Peyer's patch (tissue), 4 donors: ENCODE measurements around the gene MXRA8. TPM values are rescaled to one million over a fixed set of nuclear protein-coding genes. Genes with fewer than 3 reads are reported as not detected.
"Not testable (repeated sequence)": the region's sequence is repeated elsewhere in the genome, so short reads cannot be mapped to it uniquely, and the experiment has no call there.

ENCODE experiments used
- DNase-seq, 3 donors: peaks; one replicate each; pipeline ENCODE4 v3.0.0-alpha.2; 2017 to 2019
- H3K27ac ChIP-seq, 4 donors: fragments of 200-600 bp; sonication (generic); one replicate each; pipeline ENCODE4 v1.5.1; 2016 to 2019
- H3K27me3 ChIP-seq, 2 donors: fragments of 200-600 bp; sonication (generic); one replicate each; pipeline ENCODE4 v1.5.1; 2019
- H3K36me3 ChIP-seq, 3 donors: fragments of 200-600 bp; sonication (generic); one replicate each; pipeline ENCODE4 v1.5.1; 2016 to 2019
- H3K4me1 ChIP-seq, 4 donors: fragments of 200-600 bp; sonication (generic); one replicate each; pipeline ENCODE4 v1.5.1; 2016 to 2019
- H3K4me3 ChIP-seq, 4 donors: fragments of 200-600 bp; sonication (generic); 1 replicate in 3 of 4; 2 replicates in 1 of 4; pipeline ENCODE4 v1.5.1; 2016 to 2019; ENCODE audit warnings: mild to moderate bottlenecking in 1 of 4
- H3K9me3 ChIP-seq, 4 donors: fragments of 200-600 bp; sonication (generic); one replicate each; pipeline ENCODE4 v1.5.1; 2016 to 2019; ENCODE audit warnings: mild to moderate bottlenecking in 1 of 4
- CTCF ChIP-seq, 6 experiments: fragments of 450-650 bp in 4 of 6; fragments of 200-600 bp in 2 of 6; sonication (generic) in 1 of 6; IDR thresholded peaks; one replicate each; pipeline ENCODE4 v1.5.1; 2017 to 2019; ENCODE audit warnings: antibody characterized with exemption in 6 of 6, mild to moderate bottlenecking in 3 of 6, moderate library complexity in 1 of 6
- POLR2A ChIP-seq, 2 donors: fragments of 450-650 bp; IDR thresholded peaks; one replicate each; pipeline ENCODE4 v1.5.1; 2017; ENCODE audit warnings: antibody characterized with exemption in 2 of 2, mild to moderate bottlenecking in 2 of 2, moderate library complexity in 2 of 2
- total RNA-seq, 4 donors: library from RNA; depleted of rRNA; stranded (reverse); fragments of >200 nt; gene quantifications; one replicate each; pipeline ENCODE4 v1.1.0, GENCODE V29; 2016

The MXRA8 gene
- total RNA-seq, 4 donors from 2014 or later, result 11.7 to 56.1 (median 35.6) TPM

GRCh38 chr1:1403653-1404052 lies 45.3 kb upstream of the MXRA8 start:
- Histone ChIP-seq H3K4me1 (peaks cover 0 to 43% (median 20%) of the 10 kb centered on the region in 4 donors), H3K27ac (no peak overlapping the region), H3K9me3 (no peaks in the 10 kb centered on the region), H3K4me3 (no peak overlapping the region), H3K27me3 (no peaks in the 10 kb centered on the region), H3K36me3 (peaks cover 0 to 46% (median 0%) of the 10 kb centered on the region in 3 donors)
- no peak for TF ChIP-seq CTCF (IDR thresholded peaks at IDR 0.05)
- no peak for TF ChIP-seq POLR2A (IDR thresholded peaks at IDR 0.05)
- no peak for DNase-seq

GRCh38 chr1:1402901-1403392 lies 44.6 kb upstream of the MXRA8 start:
- H3K4me1 ChIP-seq, result peaks cover under 1 to 40% (median 23%) of the 10 kb centered on the region in 4 donors
- peaks cover 0 to 48% (median 0%) of the 10 kb centered on the region in 3 donors for H3K36me3 ChIP-seq
- not testable (repeated sequence) for H3K4me3 ChIP-seq, H3K27me3 ChIP-seq, DNase-seq, H3K27ac ChIP-seq, H3K9me3 ChIP-seq

GRCh38 chr1:1402072-1402900 lies 43.9 kb upstream of the MXRA8 start:
- Histone ChIP-seq H3K27ac (no peak overlapping the region), H3K4me3 (no peak overlapping the region), H3K4me1 (peaks cover 3 to 44% (median 21%) of the 10 kb centered on the region in 4 donors), H3K27me3 (no peaks in the 10 kb centered on the region), H3K36me3 (peaks cover 0 to 55% (median 0%) of the 10 kb centered on the region in 3 donors), H3K9me3 (no peaks in the 10 kb centered on the region)
- no peak for DNase-seq
- no peak for TF ChIP-seq POLR2A (IDR thresholded peaks at IDR 0.05)
- peak in 4 of 6 experiments; percentile 19 to 57 (median 46) for TF ChIP-seq CTCF (IDR thresholded peaks at IDR 0.05)

- H3K27me3 ChIP-seq, result no peaks in the 10 kb centered on the region
- H3K4me1 ChIP-seq, result peaks cover 3 to 47% (median 21%) of the 10 kb centered on the region in 4 donors
- no peak overlapping the region for H3K4me3 ChIP-seq
- TF ChIP-seq POLR2A (IDR thresholded peaks at IDR 0.05), result no peak
- TF ChIP-seq CTCF (IDR thresholded peaks at IDR 0.05), result no peak
- H3K27ac ChIP-seq, result no peak overlapping the region
- no peaks in the 10 kb centered on the region for H3K9me3 ChIP-seq
- no peak for DNase-seq
- H3K36me3 ChIP-seq, result peaks cover 0 to 62% (median 0%) of the 10 kb centered on the region in 3 donors
Observed at GRCh38 chr1:1401457-1402010, 43.2 kb upstream of the MXRA8 start.

- Histone ChIP-seq H3K27ac (peak overlapping the region in 2 of 4 donors; percentile 81 to 83), H3K4me3 (peak overlapping the region in 3 of 4 donors; percentile 89 to 95 (median 94)), H3K36me3 (peaks cover 0 to 67% (median 0%) of the 10 kb centered on the region in 3 donors), H3K27me3 (no peaks in the 10 kb centered on the region), H3K9me3 (no peaks in the 10 kb centered on the region), H3K4me1 (peaks cover 3 to 39% (median 14%) of the 10 kb centered on the region in 4 donors)
- TF ChIP-seq CTCF (IDR thresholded peaks at IDR 0.05) (no peak), POLR2A (IDR thresholded peaks at IDR 0.05) (no peak)
- no peak for DNase-seq
Observed at GRCh38 chr1:1400576-1401456, 42.5 kb upstream of the MXRA8 start.
